Omental fat pad (tissue), 4 donors: ENCODE data around the gene DNMT1. TPM values are rescaled to one million over a fixed set of nuclear protein-coding genes. Genes with fewer than 3 reads are reported as not detected.
A peak's percentile ranks its signal among the peaks of the same experiment; 100 is the strongest.

Experiments
- ATAC-seq: fragments of 150-250 bp; one replicate; pipeline ENCODE4 v1.9.1; 2016; ENCODE audit warnings: mild to moderate bottlenecking, moderate library complexity; ENCODE audit not compliant: low FRiP score
- DNase-seq: peaks from one replicate; pipeline ENCODE4 v3.0.0-alpha.2; 2019; ENCODE audit warnings: low spot score
- small RNA-seq: library from RNA; depleted of rRNA; stranded (forward); fragments of <200 nt; gene quantifications from one replicate; pipeline ENCODE3, GENCODE V24; 2016
- total RNA-seq, 4 donors: library from RNA; depleted of rRNA; stranded (reverse); fragments of >200 nt; gene quantifications; one replicate each; pipeline ENCODE4 v1.1.0, GENCODE V29; 2016
- TF ChIP-seq, protein P1 (sequence below), 3 donors: fragments of 450-650 bp; IDR thresholded peaks; one replicate each; pipeline ENCODE4 v1.5.1; 2016 to 2017; ENCODE audit warnings: antibody characterized with exemption in 3 of 3, mild to moderate bottlenecking in 3 of 3, moderate library complexity in 2 of 3

DNMT1 gene
- total RNA-seq, 4 donors from 2014 or later, result 38.4 to 84.7 (median 50.2) TPM

DNA sequence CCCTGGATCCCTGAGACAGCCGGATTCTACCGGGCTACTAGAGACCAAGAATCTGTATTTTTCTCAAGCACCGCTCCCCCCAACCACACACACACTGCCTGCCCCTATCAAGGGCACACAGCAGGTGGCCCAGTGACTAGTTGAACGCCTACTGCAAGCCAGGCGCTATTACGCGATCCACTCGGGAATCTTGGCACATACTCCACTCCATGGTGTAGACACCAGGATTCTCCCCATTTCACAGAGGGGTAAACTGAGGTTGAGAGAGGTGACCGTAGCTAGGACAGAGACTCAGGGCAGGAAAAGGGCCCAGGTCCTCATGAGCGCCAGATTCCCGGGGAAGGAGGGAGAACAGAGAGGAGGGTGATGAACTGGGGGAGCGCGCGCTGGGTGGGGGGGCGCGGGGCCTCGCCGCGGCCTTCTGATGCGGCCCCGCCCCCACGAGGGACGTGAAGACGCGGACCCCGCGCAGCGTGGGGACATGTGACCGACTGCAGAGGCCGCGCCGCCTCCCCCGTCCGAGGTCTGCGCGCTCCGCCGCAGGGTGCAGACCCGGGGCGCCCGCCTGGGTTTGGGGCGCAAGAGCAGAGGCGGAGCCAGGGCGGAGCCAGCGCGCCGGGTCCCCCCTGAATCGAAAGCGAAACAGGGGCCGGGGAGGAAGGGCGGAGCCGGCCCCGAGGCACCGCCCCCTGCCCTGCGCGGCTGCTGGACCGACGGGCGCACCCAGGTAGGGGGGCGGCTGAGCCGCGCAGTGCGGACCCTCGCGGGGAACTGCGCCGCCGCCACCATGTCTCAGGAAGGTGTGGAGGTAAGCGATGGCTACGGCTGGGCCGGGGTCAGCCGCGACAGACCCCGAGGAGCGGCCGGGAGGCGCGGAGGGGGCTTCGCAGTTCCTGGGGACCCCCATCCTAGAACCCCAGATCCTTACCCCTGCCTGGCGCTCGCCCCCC is 108.8 kb downstream of the DNMT1 start, which contains the start of gene SHFL:
SHFL (plus strand) TSS at position 677 of the 950 bp plus-strand sequence; CDS start at position 788, 111 bp downstream.
- TF ChIP-seq, protein P1, sequence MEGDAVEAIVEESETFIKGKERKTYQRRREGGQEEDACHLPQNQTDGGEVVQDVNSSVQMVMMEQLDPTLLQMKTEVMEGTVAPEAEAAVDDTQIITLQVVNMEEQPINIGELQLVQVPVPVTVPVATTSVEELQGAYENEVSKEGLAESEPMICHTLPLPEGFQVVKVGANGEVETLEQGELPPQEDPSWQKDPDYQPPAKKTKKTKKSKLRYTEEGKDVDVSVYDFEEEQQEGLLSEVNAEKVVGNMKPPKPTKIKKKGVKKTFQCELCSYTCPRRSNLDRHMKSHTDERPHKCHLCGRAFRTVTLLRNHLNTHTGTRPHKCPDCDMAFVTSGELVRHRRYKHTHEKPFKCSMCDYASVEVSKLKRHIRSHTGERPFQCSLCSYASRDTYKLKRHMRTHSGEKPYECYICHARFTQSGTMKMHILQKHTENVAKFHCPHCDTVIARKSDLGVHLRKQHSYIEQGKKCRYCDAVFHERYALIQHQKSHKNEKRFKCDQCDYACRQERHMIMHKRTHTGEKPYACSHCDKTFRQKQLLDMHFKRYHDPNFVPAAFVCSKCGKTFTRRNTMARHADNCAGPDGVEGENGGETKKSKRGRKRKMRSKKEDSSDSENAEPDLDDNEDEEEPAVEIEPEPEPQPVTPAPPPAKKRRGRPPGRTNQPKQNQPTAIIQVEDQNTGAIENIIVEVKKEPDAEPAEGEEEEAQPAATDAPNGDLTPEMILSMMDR (IDR thresholded peaks at IDR 0.05), result no peak
- DNase-seq (no peak), ATAC-seq (peak; percentile 87)

DNA sequence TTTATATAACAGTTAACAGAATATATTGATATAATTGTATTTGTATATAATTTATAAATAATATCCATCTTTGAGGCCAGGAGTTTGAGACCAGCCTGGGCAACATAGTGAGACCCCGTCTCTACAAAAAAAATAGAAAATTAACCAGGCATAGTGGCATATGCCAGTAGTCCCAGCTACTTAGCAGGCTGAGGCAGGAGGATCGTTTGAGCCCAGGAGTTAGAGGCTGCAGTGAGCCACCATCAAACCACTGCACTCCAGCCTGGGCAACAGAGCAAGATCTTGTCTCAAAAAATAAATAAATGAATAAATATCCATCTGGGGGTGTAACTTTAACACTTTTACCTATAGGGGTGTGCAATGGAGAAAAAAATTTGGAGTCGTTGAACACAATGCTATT is 110.0 kb downstream of the DNMT1 start:
- TF ChIP-seq, protein P1 (IDR thresholded peaks at IDR 0.05), result no peak
- ATAC-seq (no peak), DNase-seq (no peak)

DNA sequence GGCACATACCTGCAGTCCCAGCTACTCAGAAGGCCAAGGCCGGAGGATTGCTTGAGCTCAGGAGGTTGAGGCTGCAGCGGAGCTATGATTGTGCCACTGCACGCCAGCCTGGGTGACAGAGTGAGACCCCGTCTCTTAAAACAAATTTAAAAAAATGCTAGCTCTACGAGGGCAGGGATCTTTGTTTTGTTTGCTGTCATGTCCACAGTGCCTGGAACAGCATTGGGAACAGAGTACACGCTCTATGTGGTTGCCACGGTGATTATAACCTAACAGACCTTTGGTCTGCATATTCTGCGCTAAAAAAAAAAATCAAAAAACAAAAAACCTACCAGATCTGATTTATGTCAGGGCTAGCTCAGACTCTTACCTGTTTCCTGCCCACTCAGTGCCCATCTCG is 110.8 kb downstream of the DNMT1 start:
- TF ChIP-seq, protein P1 (IDR thresholded peaks at IDR 0.05), result no peak
- ATAC-seq (no peak), DNase-seq (no peak)

Small RNA genes lying within 50 kb of the gene (small RNA-seq; reads per million reads assigned to genes)
- gene MIR4322 (not detected), gene SNORD105 (150 reads per million, percentile 97 among the genes with 10 or more reads in this experiment), gene SNORD105B (9,805 reads per million, percentile 100 among the genes with 10 or more reads in this experiment)

Other genes starting within 250 kb of the DNMT1 start
- gene COL5A3, start 184.4 kb downstream of the DNMT1 start, total RNA-seq, result 10 to 100 TPM; 11.5 to 74.1 (median 25.0) TPM
- gene RDH8, start 181.5 kb downstream of the DNMT1 start, total RNA-seq, result not detected
- 10 to 100 TPM; 20.7 to 36.7 (median 27.7) TPM for gene SHFL, start 108.6 kb downstream of the DNMT1 start, total RNA-seq
- under 1 TPM in 3 of 4 donors, not detected in 1; 0.31 to 0.84 (median 0.37) TPM for gene ANGPTL6, start 92.3 kb downstream of the DNMT1 start, total RNA-seq
- 10 to 100 TPM; 25.0 to 79.7 (median 32.0) TPM for gene PPAN, start 88.6 kb downstream of the DNMT1 start, total RNA-seq
- gene P2RY11, start 83.3 kb downstream of the DNMT1 start, total RNA-seq, result 10 to 100 TPM in 1 of 4 donors, 1 to 10 TPM in 3; 2.7 to 18.7 (median 4.7) TPM
- gene EIF3G, start 75.1 kb downstream of the DNMT1 start, total RNA-seq, result 100 to 1,000 TPM; 223 to 282 (median 242) TPM
- 10 to 100 TPM; 15.1 to 16.8 (median 15.9) TPM for gene S1PR2, start 36.4 kb upstream of the DNMT1 start, total RNA-seq
- 10 to 100 TPM; 44.6 to 73.3 (median 65.7) TPM for gene MRPL4, start 57.3 kb upstream of the DNMT1 start, total RNA-seq
- gene ICAM1, start 76.2 kb upstream of the DNMT1 start, total RNA-seq, result 100 to 1,000 TPM in 2 of 4 donors, 10 to 100 TPM in 2; 20.7 to 286 (median 81.0) TPM
- 1 to 10 TPM in 3 of 4 donors, under 1 TPM in 1; 0.82 to 7.5 (median 2.0) TPM for gene ICAM4, start 92.0 kb upstream of the DNMT1 start, total RNA-seq
- 1 to 10 TPM in 1 of 4 donors, under 1 TPM in 3; 0.31 to 1.1 (median 0.53) TPM for gene ICAM5, start 95.0 kb upstream of the DNMT1 start, total RNA-seq
- 1 to 10 TPM in 1 of 4 donors, under 1 TPM in 3; 0.19 to 2.4 (median 0.94) TPM for gene ZGLP1, start 114.9 kb upstream of the DNMT1 start, total RNA-seq
- gene FDX2, start 121.1 kb upstream of the DNMT1 start, total RNA-seq, result 10 to 100 TPM in 3 of 4 donors, 1 to 10 TPM in 1; 9.0 to 26.2 (median 17.8) TPM
- gene RAVER1, start 138.6 kb upstream of the DNMT1 start, total RNA-seq, result 10 to 100 TPM; 12.4 to 23.9 (median 15.8) TPM
- 10 to 100 TPM in 1 of 4 donors, 1 to 10 TPM in 3; 7.7 to 41.1 (median 9.4) TPM for gene ICAM3, start 144.7 kb upstream of the DNMT1 start, total RNA-seq
- gene TYK2, start 185.6 kb upstream of the DNMT1 start, total RNA-seq, result 100 to 1,000 TPM in 1 of 4 donors, 10 to 100 TPM in 3; 60.2 to 137 (median 76.9) TPM
- gene CDC37, start 208.6 kb upstream of the DNMT1 start, total RNA-seq, result 100 to 1,000 TPM; 146 to 308 (median 195) TPM
- 10 to 100 TPM in 3 of 4 donors, 1 to 10 TPM in 1; 9.8 to 30.3 (median 16.2) TPM for gene PDE4A, start 225.6 kb upstream of the DNMT1 start, total RNA-seq